Muscle of arm (tissue), 12 donors: ENCODE measurements around the gene ANTKMT. TPM values are rescaled to one million over a fixed set of nuclear protein-coding genes. Genes with fewer than 3 reads are reported as not detected.

Source experiments
- DNase-seq: peaks from one replicate; pipeline ENCODE4 v3.0.0-alpha.2; 2013
- polyA plus RNA-seq, 12 donors: library from polyadenylated mRNA; unstranded; fragments of 120-200 nt; gene quantifications; one replicate each; pipeline ENCODE4 v1.2.1, GENCODE V29; 2013; ENCODE audit not compliant: insufficient read length in 12 of 12

The ANTKMT gene
- polyA plus RNA-seq, 12 donors, result 4.9 to 25.5 (median 9.9) TPM; not detected in 1

DNA sequence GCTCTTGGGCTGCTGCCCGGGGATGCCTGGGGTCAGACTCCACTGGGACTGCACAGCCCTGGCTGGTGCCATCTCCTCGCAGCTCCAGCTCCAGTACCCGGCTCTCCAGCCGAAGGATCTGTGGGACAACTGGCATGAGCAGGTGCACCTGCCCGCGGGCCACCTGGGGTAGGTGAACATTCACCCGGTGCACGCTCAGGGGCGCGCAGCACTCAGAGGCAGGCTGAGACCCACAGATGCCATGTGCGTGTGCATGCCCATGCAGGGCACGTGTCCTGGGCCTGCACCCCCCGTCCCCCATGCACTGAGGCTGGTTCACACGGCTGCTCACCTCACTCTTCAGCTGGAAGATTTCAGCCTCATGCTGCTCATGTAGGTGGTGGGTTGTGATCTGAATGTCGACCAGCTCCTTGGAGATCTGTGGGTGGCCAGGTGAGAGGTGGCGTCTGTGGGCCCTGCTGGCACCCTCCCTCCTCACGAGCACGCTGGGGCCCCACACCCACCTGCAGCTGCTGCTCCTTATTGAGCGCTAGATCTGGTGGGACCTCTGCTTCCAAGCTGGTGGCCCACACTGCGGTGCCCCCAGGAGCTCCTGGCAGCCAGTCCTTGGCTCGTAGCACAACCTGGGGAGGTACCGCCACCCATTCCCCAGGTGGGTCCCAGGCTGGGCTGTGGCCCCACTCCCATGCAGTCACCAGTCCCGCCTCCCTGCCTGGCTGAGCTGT, 4.7 kb downstream of the ANTKMT start:
- no peak for DNase-seq

- no peak for DNase-seq
These were observed 5.2 kb downstream of the ANTKMT start for GRCh38 chr16:726188-726437.

DNA sequence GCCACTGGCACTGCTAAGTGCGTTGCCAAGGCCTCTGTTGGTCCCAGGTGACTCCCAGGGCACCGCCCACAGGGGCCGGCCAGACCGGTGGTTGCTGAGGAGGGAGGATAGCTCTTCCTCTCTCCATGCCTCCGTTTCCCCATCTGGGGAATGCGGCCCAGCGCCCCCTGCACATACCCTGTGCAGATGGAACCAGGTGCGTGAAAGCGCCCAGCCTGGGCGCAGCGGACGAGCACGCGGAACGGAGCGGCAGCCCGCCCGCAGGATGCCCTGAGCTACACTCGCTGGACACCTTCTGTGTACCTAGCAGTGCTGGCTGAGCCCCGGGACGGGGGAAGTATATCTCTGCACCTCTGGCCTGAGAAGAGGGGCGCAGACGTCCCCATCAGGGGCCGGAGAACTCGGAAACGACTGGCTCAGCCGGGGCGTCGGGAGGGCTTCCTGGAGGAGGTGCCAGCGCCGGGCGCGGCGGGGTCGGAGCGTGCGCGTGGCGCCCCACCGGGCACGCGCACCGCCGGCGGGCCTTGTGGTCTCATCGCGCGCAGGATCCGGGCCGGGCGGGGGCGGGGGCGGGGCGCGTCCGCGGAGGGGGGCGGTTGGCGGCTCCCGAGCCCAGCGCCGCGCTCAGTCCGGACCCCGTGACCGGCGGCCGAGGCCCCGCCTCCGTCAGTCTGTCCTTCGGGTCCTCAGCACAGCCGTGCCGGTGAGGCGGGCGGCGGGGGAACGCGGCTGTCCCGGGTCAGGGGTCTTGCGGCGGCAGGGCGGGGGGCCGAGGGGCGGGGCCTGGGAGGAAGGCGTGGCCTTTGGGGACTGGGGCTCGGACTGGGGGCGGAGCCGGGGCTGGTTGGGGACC, 5.7 kb downstream of the ANTKMT start, which contains the start of the genes CCDC78 and HAGHL:
CCDC78 (minus strand) TSS at position 6 of the 853 bp plus-strand sequence. CDS start 76 bp downstream, outside the sequence.
HAGHL (plus strand) TSS at position 669 of the 853 bp plus-strand sequence. CDS start 404 bp downstream, outside the sequence.
- DNase-seq, result no peak

GRCh38 chr16:727291-727977, 6.5 kb downstream of the ANTKMT start:
- no peak for DNase-seq

DNA sequence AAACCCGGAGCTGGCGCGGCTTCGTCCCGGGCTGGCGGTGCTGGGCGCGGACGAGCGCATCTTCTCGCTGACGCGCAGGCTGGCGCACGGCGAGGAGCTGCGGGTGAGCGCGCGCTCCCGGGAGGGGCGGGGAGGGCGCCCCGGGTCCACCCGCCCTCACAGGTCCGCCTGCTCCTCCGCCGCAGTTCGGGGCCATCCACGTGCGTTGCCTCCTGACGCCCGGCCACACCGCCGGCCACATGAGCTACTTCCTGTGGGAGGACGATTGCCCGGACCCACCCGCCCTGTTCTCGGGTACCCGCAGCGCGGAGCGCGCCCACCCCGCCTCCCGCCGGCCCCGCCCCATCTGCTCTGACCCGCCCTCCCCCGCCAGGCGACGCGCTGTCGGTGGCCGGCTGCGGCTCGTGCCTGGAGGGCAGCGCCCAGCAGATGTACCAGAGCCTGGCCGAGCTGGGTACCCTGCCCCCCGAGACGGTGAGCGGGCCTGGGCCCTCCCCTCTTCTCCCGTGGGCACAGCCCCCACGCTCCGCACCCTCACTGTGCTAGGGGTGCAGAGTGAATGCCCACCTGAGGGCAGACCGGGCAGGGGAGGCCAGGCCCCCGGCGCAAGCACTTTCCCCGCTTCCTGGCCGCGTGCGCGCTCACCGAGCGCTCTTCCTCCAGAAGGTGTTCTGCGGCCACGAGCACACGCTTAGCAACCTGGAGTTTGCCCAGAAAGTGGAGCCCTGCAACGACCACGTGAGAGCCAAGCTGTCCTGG, 7.4 kb downstream of the ANTKMT start:
- no peak for DNase-seq

GRCh38 chr16:728890-729744, 8.2 kb downstream of the ANTKMT start:
- no peak for DNase-seq

DNA sequence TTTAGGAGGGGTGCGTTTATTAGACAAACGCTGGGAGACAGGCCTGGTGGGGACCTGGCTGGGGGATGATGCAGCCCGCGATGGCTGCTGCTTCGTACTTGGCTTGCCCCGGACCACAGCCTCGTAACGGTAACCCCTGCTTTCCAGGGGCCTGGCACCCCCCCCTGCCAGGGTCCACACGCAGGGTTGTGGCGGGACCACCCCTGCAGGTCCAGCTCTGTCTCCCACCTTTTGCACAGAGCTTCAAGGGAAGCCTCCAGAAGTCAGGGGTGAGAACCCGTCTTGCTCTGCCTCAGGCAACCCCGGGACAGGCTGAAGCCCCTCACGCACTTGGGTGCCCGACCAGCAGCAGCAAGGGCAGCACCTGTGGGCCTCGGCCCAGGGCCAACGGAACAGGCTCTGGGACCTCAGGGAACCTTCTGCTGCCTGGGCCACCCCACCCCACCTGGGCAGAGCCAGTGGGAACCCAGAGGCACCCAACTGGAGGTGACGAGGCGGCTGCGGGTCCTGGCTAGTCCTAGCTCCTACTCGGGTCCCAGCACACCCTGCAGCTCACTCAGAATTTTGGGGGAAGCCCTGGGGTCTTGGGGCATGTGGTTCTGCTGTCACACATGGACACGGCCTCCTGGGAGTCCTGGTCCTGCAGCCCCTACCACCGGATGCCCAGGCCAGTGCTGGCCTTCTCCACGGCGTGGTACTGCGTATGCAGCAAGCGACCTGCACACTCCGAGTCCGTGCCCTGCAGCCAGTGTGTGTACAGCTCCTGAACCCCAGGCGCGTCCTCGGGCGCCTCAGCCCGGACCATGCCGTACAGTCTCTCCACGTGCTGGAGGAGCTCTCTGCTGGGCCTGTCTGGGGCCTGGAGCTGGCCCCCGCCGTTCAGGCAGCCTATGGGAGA, 9.1 kb downstream of the ANTKMT start:
- no peak for DNase-seq

- DNase-seq, result no peak
These were observed 9.9 kb downstream of the ANTKMT start for GRCh38 chr16:730666-731509.

DNA sequence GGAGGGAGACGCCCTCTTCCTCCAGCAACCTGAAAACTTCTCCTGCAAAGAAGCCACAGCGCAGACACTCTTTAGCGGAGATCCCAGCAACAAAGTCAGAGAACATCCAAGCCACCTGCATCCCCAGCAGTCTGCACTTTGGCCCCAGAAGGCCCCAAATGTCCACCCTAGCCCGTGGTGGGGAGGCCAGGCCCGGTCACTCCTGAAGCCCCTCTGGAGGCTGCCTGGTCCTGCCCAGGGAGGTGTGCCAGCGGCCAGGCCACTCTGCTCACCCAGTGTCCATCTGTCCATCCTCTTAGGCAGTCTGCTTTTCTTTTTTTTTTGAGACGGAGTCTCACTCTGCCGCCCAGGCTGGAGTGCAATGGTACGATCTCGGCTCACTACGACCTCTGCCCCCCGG, 11.4 kb downstream of the ANTKMT start:
- no peak for DNase-seq

GRCh38 chr16:732936-733335, 12.0 kb downstream of the ANTKMT start:
- DNase-seq, result no peak

DNA sequence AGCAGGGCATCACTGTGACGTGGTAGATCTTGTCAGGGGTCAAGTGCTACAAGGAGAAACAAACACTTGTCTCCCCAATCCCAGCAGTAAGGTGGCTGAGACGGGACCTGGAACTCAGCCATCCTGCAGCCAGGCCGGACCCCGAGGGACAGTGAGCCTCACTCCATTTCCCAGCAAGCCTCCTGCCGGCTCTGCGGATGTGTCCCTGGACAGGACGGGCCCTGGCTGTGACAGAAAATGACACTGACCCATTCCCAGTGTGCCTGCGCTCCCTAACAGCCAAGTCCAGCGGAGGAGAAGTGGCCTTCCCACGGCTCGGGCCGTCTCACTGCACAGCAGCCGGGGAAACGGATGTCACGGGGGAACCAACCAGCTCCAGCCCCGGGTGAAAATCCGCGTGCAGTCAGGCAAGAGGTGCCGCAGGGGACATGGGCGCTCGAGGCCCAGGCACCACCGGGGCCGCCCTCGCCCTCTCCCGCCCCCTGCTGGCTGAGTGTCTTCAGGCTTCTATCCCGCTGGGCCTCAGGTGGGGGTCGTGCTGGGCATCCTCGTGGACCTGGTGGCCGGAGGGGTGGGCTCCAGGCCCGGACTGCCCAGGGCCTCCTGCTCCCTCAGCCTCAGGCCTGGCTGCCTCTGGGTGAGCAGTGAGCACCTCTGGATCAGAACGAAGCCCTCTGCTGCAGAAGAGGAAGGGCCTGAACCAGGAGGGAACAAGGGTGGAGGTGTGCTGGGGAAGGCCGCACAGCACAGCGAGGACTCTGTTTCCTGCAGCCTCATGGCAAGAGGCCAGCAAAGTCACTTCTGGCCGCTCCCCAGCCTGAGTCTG, 12.6 kb downstream of the ANTKMT start:
- DNase-seq, result no peak

DNA sequence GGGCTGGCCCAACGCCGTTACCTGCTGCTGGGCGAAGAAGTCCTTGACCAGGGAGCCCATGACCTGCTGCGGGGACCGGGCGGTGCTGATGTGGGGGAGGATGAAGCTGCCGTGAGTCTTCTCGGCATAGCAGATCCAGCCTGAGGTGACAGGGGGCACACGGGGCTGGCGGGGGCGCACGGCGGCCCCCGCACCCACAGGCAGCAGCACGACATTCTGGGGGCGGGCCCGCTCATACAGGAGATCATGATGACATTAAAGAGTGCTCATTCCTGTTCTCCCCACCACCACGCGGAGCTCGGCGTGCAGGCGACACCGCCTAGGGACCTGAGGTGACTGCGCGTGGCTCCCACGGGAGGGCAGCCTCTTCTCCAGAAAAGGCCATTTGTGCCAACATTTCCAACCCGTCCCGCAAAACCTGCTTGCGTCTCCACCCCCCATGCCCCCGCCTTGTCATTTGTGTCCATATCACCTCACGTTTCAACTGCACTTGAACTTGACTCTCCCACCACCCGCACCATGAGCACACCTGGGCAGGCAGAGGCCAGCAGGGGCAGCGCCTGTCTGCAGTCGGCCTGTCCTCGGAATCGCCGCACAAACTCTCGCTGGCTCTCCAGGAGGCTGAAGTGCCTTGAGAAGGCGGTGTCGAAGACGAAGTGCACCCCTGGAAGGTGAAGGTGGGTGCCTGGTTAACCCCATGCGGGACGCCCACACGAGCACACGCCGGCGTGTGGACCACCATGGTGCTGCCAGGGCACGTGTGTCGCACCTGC, 13.4 kb downstream of the ANTKMT start:
- DNase-seq, result no peak

GRCh38 chr16:734981-735881, 14.3 kb downstream of the ANTKMT start:
- no peak for DNase-seq

DNA sequence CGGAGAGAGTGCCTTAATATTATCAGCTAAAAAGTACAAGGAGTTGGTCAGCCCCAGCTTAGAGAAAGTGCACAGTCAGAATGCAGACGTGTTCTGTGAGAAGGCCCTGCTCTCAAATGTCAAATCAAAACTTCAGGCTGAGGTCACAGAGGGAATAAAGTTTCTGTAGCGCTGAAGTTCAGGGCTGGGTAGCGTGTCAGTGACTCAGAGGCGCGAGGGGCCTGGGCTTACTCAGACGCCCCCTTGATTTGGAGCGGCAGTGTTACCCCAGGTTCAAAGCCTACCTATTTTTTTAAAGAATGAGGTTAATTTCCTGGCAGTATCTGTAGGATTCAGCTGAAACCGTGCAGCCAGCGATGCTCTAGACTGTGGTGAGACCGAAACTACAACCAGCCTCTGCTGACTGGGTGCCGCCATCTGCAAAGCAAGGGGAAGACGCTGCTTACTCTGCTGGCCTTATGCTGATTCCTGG, 15.1 kb downstream of the ANTKMT start:
- no peak for DNase-seq

GRCh38 chr16:736936-737481, 16.1 kb downstream of the ANTKMT start:
- no peak for DNase-seq
